ENCODE measurements around the gene PDE3B. TPM values are rescaled to one million over a fixed set of nuclear protein-coding genes. Genes with fewer than 3 reads are reported as not detected.
"Not testable (repeated sequence)": the region's sequence is repeated elsewhere in the genome, so short reads cannot be mapped to it uniquely, and the experiment has no call there.

Gene PDE3B
- polyA plus RNA-seq, 3 donors from 2014 or later: 2.4 to 4.7 (median 2.6) TPM

- Mint-ChIP-seq H3K4me3 (no peak overlapping the region), H3K4me1 (peaks cover 9 to 11% of the 10 kb centered on the region in 2 donors), H3K27ac (no peak overlapping the region), H3K9me3 (peaks cover 6 to 24% (median 15%) of the 10 kb centered on the region in 6 donors), H3K27me3 (ENCODE audit: low read depth in 3 of 3) (peaks cover 0 to under 1% (median 0%) of the 10 kb centered on the region in 3 donors), H3K36me3 (peaks cover 14 to 21% (median 20%) of the 10 kb centered on the region in 3 donors)
- DNase-seq: no peak
Observed at GRCh38 chr11:14702760-14703159, 59.2 kb downstream of the PDE3B start.

DNA sequence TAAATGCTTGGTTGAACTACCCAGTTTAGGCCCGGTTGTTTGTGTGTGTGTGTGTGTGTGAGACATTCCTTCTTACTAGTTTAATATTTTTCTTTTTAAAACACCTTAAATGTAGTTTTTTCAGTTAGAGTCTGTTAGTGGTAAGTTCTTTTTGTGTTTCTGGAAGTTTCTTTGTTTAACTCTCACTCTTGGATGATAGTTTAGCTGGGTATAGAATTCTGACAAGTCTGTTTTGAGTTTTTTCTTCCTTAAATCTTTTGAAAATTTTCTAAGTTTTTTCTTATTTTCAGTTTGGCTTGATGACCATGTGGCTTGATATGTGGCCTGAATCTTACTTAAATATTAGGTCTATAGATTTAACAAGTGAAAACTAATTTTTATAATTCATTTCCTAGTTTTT is 60.1 kb downstream of the PDE3B start:
- DNase-seq: no peak
- H3K27ac Mint-ChIP-seq: no peak overlapping the region
- H3K4me3 Mint-ChIP-seq: no peak overlapping the region
- H3K4me1 Mint-ChIP-seq: peaks cover 8 to 9% of the 10 kb centered on the region in 2 donors
- peaks cover 14 to 21% (median 20%) of the 10 kb centered on the region in 3 donors for H3K36me3 Mint-ChIP-seq
- H3K27me3 Mint-ChIP-seq (ENCODE audit: low read depth in 3 of 3): no peaks in the 10 kb centered on the region
- H3K9me3 Mint-ChIP-seq: peaks cover 6 to 24% (median 17%) of the 10 kb centered on the region in 6 donors

DNA sequence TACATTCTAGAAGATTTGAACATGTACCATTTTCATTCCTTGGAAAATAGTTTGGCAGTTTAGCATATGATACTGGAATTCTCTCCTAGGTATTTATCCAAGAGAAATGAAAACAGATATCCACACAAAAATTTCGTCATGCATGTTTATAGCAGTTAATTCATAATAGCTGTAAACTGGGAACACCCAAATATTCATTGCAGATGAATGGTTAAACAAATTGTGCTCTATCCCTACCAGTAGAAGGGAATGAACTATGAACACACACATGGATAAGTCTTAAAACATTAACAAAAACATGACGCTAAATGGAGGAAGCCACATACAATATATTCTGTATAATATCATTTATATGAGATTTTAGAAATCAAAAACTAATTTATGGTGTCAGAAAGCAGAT is 61.5 kb downstream of the PDE3B start:
- H3K4me1 Mint-ChIP-seq: peaks cover 4 to 9% of the 10 kb centered on the region in 2 donors
- H3K27me3 Mint-ChIP-seq (ENCODE audit: low read depth in 3 of 3): no peaks in the 10 kb centered on the region
- H3K4me3 Mint-ChIP-seq: no peak overlapping the region
- H3K36me3 Mint-ChIP-seq: peaks cover 14 to 21% (median 20%) of the 10 kb centered on the region in 3 donors
- no peak overlapping the region for H3K27ac Mint-ChIP-seq
- no peak for DNase-seq
- H3K9me3 Mint-ChIP-seq: peaks cover 6 to 24% (median 17%) of the 10 kb centered on the region in 6 donors

- DNase-seq: peak; percentile 55 to 75 (median 57)
- H3K27ac Mint-ChIP-seq: peak overlapping the region; percentile 32 to 91 (median 70)
- H3K4me3 Mint-ChIP-seq: peak overlapping the region; percentile 10 to 78 (median 36)
- H3K36me3 Mint-ChIP-seq: no peaks in the 10 kb centered on the region
- H3K4me1 Mint-ChIP-seq: peaks cover 14 to 17% of the 10 kb centered on the region in 2 donors
- peaks cover 0 to 2% (median 0%) of the 10 kb centered on the region in 6 donors for H3K9me3 Mint-ChIP-seq
- H3K27me3 Mint-ChIP-seq (ENCODE audit: low read depth in 3 of 3): peaks cover 2 to 5% (median 4%) of the 10 kb centered on the region in 3 donors
Observed at GRCh38 chr11:14713496-14714244, 70.1 kb downstream of the PDE3B start.

- H3K27me3 Mint-ChIP-seq (ENCODE audit: low read depth in 3 of 3); H3K9me3 Mint-ChIP-seq; DNase-seq; H3K36me3 Mint-ChIP-seq; H3K4me3 Mint-ChIP-seq; H3K27ac Mint-ChIP-seq: not testable (repeated sequence)
- H3K4me1 Mint-ChIP-seq: peaks cover 14 to 17% of the 10 kb centered on the region in 2 donors
Observed at GRCh38 chr11:14715669-14716068, 72.1 kb downstream of the PDE3B start.

GRCh38 chr11:14722496-14722895 is 78.9 kb downstream of the PDE3B start:
- H3K4me3 Mint-ChIP-seq: no peak overlapping the region
- H3K9me3 Mint-ChIP-seq: no peaks in the 10 kb centered on the region
- no peak for DNase-seq
- peaks cover 0 to 3% (median 2%) of the 10 kb centered on the region in 3 donors for H3K27me3 Mint-ChIP-seq (ENCODE audit: low read depth in 3 of 3)
- no peaks in the 10 kb centered on the region for H3K36me3 Mint-ChIP-seq
- no peak overlapping the region for H3K27ac Mint-ChIP-seq
- no peaks in the 10 kb centered on the region for H3K4me1 Mint-ChIP-seq

GRCh38 chr11:14725150-14725549 is 81.5 kb downstream of the PDE3B start:
- Mint-ChIP-seq H3K27ac (no peak overlapping the region), H3K27me3 (ENCODE audit: low read depth in 3 of 3) (peaks cover 0 to 3% (median 2%) of the 10 kb centered on the region in 3 donors)

DNA sequence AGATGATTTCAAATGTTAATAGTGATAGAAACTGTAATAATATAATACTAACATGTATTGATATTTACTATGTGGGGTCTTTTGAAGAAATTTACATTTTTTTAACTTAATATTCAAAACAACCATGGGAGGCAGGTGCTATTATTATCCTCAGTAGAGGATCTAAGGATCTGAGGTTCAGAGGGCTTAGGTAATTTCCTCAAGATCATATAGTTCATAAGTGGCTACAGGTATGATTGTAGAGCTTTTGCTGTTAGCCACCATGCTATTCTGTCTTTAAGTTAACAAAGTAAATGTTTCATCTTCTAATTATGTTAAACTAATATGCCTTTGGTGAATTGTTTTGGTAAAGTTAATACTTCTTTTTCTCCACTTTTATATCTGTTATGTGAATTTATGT is 83.6 kb downstream of the PDE3B start:
- no peak for DNase-seq
- peaks cover 0 to 3% (median 0%) of the 10 kb centered on the region in 6 donors for H3K9me3 Mint-ChIP-seq

More at GRCh38 chr11:14725150-14725549, 81.5 kb downstream of the PDE3B start:
- H3K4me1 Mint-ChIP-seq: peaks cover 3 to 5% of the 10 kb centered on the region in 2 donors
- no peaks in the 10 kb centered on the region for H3K36me3 Mint-ChIP-seq
- DNase-seq: no peak
- no peak overlapping the region for H3K4me3 Mint-ChIP-seq
- no peaks in the 10 kb centered on the region for H3K9me3 Mint-ChIP-seq

GRCh38 chr11:14727746-14728145 is 84.1 kb downstream of the PDE3B start:
- peaks cover 3 to 5% of the 10 kb centered on the region in 2 donors for H3K4me1 Mint-ChIP-seq
- peaks cover 0 to 3% (median 0%) of the 10 kb centered on the region in 6 donors for H3K9me3 Mint-ChIP-seq
- DNase-seq: no peak
- H3K4me3 Mint-ChIP-seq: no peak overlapping the region
- H3K27ac Mint-ChIP-seq: peak overlapping the region in 1 of 6 donors; percentile 56
- peaks cover 0 to 3% (median 2%) of the 10 kb centered on the region in 3 donors for H3K27me3 Mint-ChIP-seq (ENCODE audit: low read depth in 3 of 3)
- H3K36me3 Mint-ChIP-seq: no peaks in the 10 kb centered on the region

More for the DNA sequence above, 83.6 kb downstream of the PDE3B start:
- Mint-ChIP-seq H3K4me3 (no peak overlapping the region), H3K27ac (no peak overlapping the region), H3K4me1 (peaks cover 3 to 5% of the 10 kb centered on the region in 2 donors), H3K36me3 (no peaks in the 10 kb centered on the region), H3K27me3 (ENCODE audit: low read depth in 3 of 3) (peaks cover 0 to 3% (median 2%) of the 10 kb centered on the region in 3 donors)

DNA sequence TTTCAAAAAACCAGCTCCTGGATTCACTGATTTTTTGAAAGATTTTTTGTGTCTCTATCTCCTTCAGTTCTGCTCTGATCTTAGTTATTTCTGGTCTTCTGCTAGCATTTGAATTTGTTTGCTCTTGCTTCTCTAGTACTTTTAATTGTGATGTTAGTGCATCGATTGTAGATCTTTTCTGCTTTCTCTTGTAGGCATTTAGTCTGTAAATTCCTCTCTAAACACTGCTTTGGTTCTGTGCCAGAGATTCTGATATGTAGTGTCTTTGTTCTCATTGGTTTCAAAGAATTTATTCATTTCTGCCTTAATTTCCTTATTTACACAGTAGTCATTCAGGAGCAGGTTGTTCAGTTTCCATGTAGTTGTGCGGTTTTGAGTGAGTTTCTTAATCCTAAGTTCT is 96.9 kb downstream of the PDE3B start:
- not testable (repeated sequence) for H3K9me3 Mint-ChIP-seq

DNA sequence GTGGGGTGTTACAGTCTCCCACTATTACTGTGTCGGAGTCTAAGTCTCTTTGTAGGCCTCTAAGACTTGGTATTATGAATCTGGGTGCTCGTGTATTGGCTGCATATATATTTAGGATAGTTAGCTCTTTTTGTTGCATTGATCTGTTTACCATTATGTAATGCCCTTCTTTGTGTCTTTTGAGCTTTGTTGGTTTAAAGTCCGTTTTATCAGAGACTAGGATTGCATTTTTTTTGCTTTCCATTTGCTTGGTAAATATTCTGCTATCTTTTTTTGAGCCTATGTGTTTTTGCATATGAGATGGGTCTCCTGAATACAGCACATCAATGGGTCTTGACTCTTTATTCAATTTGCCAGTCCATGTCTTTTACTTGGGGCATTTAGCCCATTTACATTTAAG is 97.6 kb downstream of the PDE3B start:
- H3K4me1 Mint-ChIP-seq: peaks cover 0 to 4% of the 10 kb centered on the region in 2 donors
- peaks cover 0 to 9% (median 2%) of the 10 kb centered on the region in 6 donors for H3K9me3 Mint-ChIP-seq
- peaks cover 0 to 4% (median 3%) of the 10 kb centered on the region in 3 donors for H3K36me3 Mint-ChIP-seq
- H3K27me3 Mint-ChIP-seq (ENCODE audit: low read depth in 3 of 3): peaks cover 0 to 5% (median 5%) of the 10 kb centered on the region in 3 donors
- DNase-seq: no peak
- H3K4me3 Mint-ChIP-seq: no peak overlapping the region
- H3K27ac Mint-ChIP-seq: no peak overlapping the region

More for the DNA sequence above, 96.9 kb downstream of the PDE3B start:
- H3K27me3 Mint-ChIP-seq (ENCODE audit: low read depth in 3 of 3); H3K36me3 Mint-ChIP-seq; H3K4me3 Mint-ChIP-seq; DNase-seq; H3K4me1 Mint-ChIP-seq: not testable (repeated sequence)
- H3K27ac Mint-ChIP-seq: peak overlapping the region in 1 of 6 donors; percentile 2

- Mint-ChIP-seq H3K27me3 (ENCODE audit: low read depth in 3 of 3) (peaks cover 0 to 5% (median 5%) of the 10 kb centered on the region in 3 donors), H3K4me1 (peaks cover 0 to 4% of the 10 kb centered on the region in 2 donors), H3K4me3 (no peak overlapping the region), H3K36me3 (peaks cover 0 to 4% (median 3%) of the 10 kb centered on the region in 3 donors), H3K27ac (no peak overlapping the region), H3K9me3 (peaks cover 0 to 9% (median 2%) of the 10 kb centered on the region in 6 donors)
- DNase-seq: no peak
Observed at GRCh38 chr11:14742849-14743559, 99.4 kb downstream of the PDE3B start.

GRCh38 chr11:14743667-14744066 is 100.1 kb downstream of the PDE3B start:
- not testable (repeated sequence) for H3K36me3 Mint-ChIP-seq; H3K27ac Mint-ChIP-seq; H3K27me3 Mint-ChIP-seq (ENCODE audit: low read depth in 3 of 3); H3K9me3 Mint-ChIP-seq; DNase-seq; H3K4me3 Mint-ChIP-seq; H3K4me1 Mint-ChIP-seq

- Mint-ChIP-seq H3K4me3 (no peak overlapping the region), H3K27ac (peak overlapping the region in 2 of 6 donors; percentile 1 to 20), H3K36me3 (no peaks in the 10 kb centered on the region), H3K9me3 (no peaks in the 10 kb centered on the region), H3K4me1 (peaks cover 6 to 14% of the 10 kb centered on the region in 2 donors), H3K27me3 (ENCODE audit: low read depth in 3 of 3) (peaks cover 0 to 3% (median 0%) of the 10 kb centered on the region in 3 donors)
- no peak for DNase-seq
Observed at GRCh38 chr11:14746857-14747395, 103.3 kb downstream of the PDE3B start.
